Left lung (tissue), 10 donors: ENCODE results near the gene ROBO2. TPM values are rescaled to one million over a fixed set of nuclear protein-coding genes. Genes with fewer than 3 reads are reported as not detected.
"Not testable (repeated sequence)": the region's sequence is repeated elsewhere in the genome, so short reads cannot be mapped to it uniquely, and the experiment has no call there.

Source experiments
- ATAC-seq: fragments of 200-7000 bp; cut with Tn5 transposase; one replicate; pipeline ENCODE4 v1.9.1; 2020; ENCODE audit warnings: moderate library complexity
- DNase-seq, 4 donors: peaks; one replicate each; pipeline ENCODE4 v3.0.0-alpha.2; 2013 to 2020
- H3K27ac ChIP-seq, 2 donors: fragments of 200-600 bp; sonication (generic) in 1 of 2; one replicate each; pipeline versions ENCODE4 v1.5.0 to v1.8.0; 2020 to 2021
- H3K27me3 ChIP-seq, 2 donors: fragments of 200-600 bp; sonication (generic) in 1 of 2; one replicate each; pipeline versions ENCODE4 v1.5.0 to v1.8.0; 2020 to 2021
- H3K36me3 ChIP-seq, 2 donors: fragments of 200-600 bp; sonication (generic) in 1 of 2; one replicate each; pipeline versions ENCODE4 v1.5.0 to v1.8.0; 2020 to 2021
- H3K4me1 ChIP-seq, 2 donors: fragments of 200-600 bp; one replicate each; pipeline ENCODE4 v1.8.0; 2021
- H3K4me3 ChIP-seq, 2 donors: fragments of 200-600 bp; sonication (generic) in 1 of 2; one replicate each; pipeline versions ENCODE4 v1.5.0 to v1.8.0; 2020 to 2021; ENCODE audit warnings: mild to moderate bottlenecking in 1 of 2
- H3K9me3 ChIP-seq, 2 donors: fragments of 200-600 bp; sonication (generic) in 1 of 2; one replicate each; pipeline versions ENCODE4 v1.5.0 to v1.8.0; 2020 to 2021
- intact Hi-C, 2 donors: fragments of 100-400 bp; cut with DNase I; formaldehyde crosslinking; loops; one replicate each; pipeline versions ENCODE4 v1.11.2 to v1.14.2; 2022
- polyA plus RNA-seq, 6 donors: library from polyadenylated mRNA; unstranded; fragments of 120-200 nt; gene quantifications; one replicate each; pipeline ENCODE4 v1.2.1, GENCODE V29; 2013; ENCODE audit not compliant: insufficient read length in 6 of 6
- total RNA-seq, 2 donors: library from RNA; stranded (reverse); fragmentation: NEBNext Ultra II Directional; extraction: Animal tissue kit (Norgen Biotek cat#: 25700); gene quantifications; one replicate each; pipeline ENCODE4 v1.2.1, GENCODE V29; 2021
- TF ChIP-seq, protein P1 (sequence below), 2 donors: fragments of 200-600 bp; sonication (generic) in 1 of 2; IDR thresholded peaks; one replicate each; pipeline versions ENCODE4 v1.5.0 to v1.8.0; 2021; ENCODE audit warnings: antibody characterized with exemption in 2 of 2
- donor health status: DM: no; HTN: yes; CAD: no.
- donor health status: DM: no; HTN: no; CAD: no.

ROBO2 gene
- total and polyA plus RNA-seq, 8 donors: 4.9 to 66.2 (median 51.1) TPM

DNA sequence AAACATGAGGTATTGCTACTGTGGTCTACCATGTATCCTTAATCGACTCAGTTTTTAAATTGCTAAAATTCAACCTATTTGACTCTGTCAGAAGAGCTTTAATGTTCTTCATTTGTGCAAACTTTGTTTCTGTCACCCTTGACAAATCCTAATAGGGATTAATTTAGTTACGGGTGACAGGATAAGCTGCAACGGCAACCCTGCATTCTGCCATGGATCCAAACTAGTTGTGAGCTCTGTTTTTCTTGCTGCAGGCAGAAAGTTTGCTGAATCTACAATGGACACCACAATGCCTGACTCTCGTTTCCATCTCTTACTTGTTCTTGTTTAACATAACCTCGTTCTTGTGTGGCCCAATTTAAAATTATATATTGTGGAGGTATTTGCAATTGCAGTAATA lies 352.3 kb downstream of the ROBO2 start:
- H3K27me3 ChIP-seq: no peaks in the 10 kb centered on the region
- no peaks in the 10 kb centered on the region for H3K4me1 ChIP-seq
- H3K9me3 ChIP-seq: no peaks in the 10 kb centered on the region
- ATAC-seq (no peak), DNase-seq (no peak)
- TF ChIP-seq, protein P1, sequence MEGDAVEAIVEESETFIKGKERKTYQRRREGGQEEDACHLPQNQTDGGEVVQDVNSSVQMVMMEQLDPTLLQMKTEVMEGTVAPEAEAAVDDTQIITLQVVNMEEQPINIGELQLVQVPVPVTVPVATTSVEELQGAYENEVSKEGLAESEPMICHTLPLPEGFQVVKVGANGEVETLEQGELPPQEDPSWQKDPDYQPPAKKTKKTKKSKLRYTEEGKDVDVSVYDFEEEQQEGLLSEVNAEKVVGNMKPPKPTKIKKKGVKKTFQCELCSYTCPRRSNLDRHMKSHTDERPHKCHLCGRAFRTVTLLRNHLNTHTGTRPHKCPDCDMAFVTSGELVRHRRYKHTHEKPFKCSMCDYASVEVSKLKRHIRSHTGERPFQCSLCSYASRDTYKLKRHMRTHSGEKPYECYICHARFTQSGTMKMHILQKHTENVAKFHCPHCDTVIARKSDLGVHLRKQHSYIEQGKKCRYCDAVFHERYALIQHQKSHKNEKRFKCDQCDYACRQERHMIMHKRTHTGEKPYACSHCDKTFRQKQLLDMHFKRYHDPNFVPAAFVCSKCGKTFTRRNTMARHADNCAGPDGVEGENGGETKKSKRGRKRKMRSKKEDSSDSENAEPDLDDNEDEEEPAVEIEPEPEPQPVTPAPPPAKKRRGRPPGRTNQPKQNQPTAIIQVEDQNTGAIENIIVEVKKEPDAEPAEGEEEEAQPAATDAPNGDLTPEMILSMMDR (IDR thresholded peaks at IDR 0.05): no peak
- H3K4me3 ChIP-seq: no peak overlapping the region
- no peaks in the 10 kb centered on the region for H3K36me3 ChIP-seq
- intact Hi-C loops: no loop called here
- no peak overlapping the region for H3K27ac ChIP-seq

DNA sequence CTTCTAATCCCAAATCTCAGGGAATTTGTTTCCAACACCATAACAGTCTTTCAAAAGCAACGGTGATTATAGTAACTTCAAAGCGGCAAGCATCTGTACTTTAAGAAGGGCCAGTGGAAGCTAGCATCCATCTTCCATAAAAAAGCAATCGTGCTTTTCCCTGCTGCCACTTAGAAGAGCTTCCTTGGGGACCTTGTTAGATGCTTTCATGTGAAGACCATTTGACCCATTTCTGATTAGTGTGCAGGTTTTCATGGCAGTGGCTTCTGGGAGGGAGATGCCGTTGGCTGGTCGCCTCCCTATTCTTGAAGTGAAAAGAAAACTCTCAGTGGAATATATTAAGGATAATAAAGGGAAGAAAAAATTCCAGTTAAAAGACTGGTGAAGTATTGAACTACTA lies 354.1 kb downstream of the ROBO2 start:
- TF ChIP-seq, protein P1 (IDR thresholded peaks at IDR 0.05): no peak
- intact Hi-C loops: no loop called here
- ATAC-seq (no peak), DNase-seq (no peak)
- no peaks in the 10 kb centered on the region for H3K9me3 ChIP-seq
- no peaks in the 10 kb centered on the region for H3K4me1 ChIP-seq
- H3K36me3 ChIP-seq: no peaks in the 10 kb centered on the region
- H3K27me3 ChIP-seq: no peaks in the 10 kb centered on the region
- no peak overlapping the region for H3K4me3 ChIP-seq
- no peak overlapping the region for H3K27ac ChIP-seq

DNA sequence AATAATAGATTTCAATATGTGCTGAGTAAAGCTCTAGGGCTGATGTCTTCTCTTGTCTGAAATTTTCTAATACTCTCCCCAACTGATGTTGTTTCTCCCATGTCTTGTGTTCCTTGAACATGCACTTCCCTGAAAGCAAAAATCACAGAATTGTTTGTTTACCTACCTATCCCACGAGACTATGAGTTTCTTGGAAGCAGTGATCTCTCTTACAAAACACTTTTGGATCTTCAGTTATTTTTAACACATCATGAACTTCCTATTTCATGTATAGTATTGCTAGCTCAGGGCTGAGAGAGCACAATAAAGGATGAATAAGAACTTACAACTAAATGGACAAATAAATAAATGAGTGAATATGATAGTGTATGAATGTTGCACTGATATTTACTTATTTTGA lies 365.0 kb downstream of the ROBO2 start:
- Histone ChIP-seq H3K9me3 (no peaks in the 10 kb centered on the region), H3K27ac (no peak overlapping the region), H3K4me3 (no peak overlapping the region), H3K36me3 (no peaks in the 10 kb centered on the region), H3K4me1 (no peaks in the 10 kb centered on the region), H3K27me3 (no peaks in the 10 kb centered on the region)
- DNase-seq (peak in 2 of 4 donors; percentile 10 to 13), ATAC-seq (no peak)
- TF ChIP-seq, protein P1 (IDR thresholded peaks at IDR 0.05): no peak
- intact Hi-C loops: no loop called here

DNA sequence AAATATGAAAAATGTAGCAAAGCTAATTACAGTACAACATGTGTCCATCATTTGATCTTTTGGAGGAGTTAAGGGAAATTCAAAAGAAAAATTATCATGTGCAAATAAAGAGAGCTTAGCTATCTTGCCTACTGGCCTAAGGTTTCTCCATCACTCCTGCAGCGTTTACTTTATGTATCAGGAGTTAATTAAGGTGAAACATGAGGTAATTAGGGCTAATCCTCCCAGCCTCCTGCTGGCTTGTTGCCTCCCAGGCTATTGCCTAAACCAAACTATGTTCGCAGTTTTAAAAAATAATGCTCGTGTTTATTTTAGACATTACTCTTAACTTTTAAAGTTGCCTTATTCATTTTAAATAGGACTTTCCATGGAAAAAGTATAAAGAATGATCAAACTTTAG lies 367.5 kb downstream of the ROBO2 start:
- ATAC-seq (no peak), DNase-seq (no peak)
- intact Hi-C loops: no loop called here
- Histone ChIP-seq H3K4me3 (no peak overlapping the region), H3K27ac (no peak overlapping the region), H3K9me3 (no peaks in the 10 kb centered on the region), H3K4me1 (no peaks in the 10 kb centered on the region), H3K27me3 (no peaks in the 10 kb centered on the region), H3K36me3 (no peaks in the 10 kb centered on the region)
- TF ChIP-seq, protein P1 (IDR thresholded peaks at IDR 0.05): no peak

DNA sequence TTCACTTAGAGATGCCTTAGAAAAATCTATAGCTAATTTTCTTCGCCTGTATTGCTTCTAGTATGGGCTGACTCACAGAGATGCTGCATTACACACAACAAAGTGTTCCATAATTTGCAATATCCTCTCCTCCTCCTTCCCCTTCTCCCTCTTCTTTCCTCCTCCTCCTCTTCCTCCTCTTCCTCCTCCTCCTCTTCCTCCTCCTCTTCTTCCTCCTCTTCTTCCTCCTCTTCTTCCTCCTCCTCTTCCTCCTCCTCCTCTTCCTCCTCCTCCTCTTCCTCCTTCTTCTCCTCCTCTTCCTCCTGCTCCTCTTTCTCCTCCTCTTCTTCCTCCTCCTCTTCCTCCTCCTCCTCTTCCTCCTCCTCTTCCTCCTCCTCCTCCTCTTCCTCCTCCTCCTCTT lies 370.4 kb downstream of the ROBO2 start:
- intact Hi-C loops, H3K27ac ChIP-seq, DNase-seq, H3K4me3 ChIP-seq, H3K27me3 ChIP-seq, H3K36me3 ChIP-seq, H3K4me1 ChIP-seq, ATAC-seq, H3K9me3 ChIP-seq: not testable (repeated sequence)

DNA sequence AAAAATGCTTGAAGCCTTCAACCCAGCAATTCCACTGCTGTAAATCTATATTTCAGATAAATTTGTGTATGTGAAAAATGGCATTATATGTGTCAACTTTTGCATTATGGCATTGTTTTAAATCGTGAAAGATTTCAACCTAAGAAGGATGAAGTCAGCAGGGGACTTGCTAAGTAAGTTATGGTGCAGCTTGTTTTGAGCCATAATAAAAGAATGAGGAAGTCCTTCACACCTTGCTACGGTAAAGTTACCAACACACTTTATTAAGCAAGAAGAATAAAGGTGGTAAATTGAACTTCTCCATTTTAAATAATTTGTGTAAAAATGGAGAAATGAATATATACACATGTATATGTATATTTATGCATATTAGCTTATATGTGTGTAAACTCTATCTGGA lies 371.4 kb downstream of the ROBO2 start:
- Histone ChIP-seq H3K27ac (no peak overlapping the region), H3K9me3 (peaks cover 0 to 6% of the 10 kb centered on the region in 2 donors), H3K27me3 (no peaks in the 10 kb centered on the region), H3K36me3 (no peaks in the 10 kb centered on the region), H3K4me1 (no peaks in the 10 kb centered on the region), H3K4me3 (no peak overlapping the region)
- intact Hi-C loops: no loop called here
- DNase-seq: no peak
- TF ChIP-seq, protein P1 (IDR thresholded peaks at IDR 0.05): no peak
- ATAC-seq: peak; percentile 77
